GM12878 (cell line): ENCODE data around the gene MYMX. TPM values are rescaled to one million over a fixed set of nuclear protein-coding genes. Genes with fewer than 3 reads are reported as not detected.

Experiments used
- ATAC-seq: fragments of 200-7000 bp; cut with Tn5 transposase; 3 replicates; pipeline ENCODE4 v1.9.1; 2020; ENCODE audit warnings: mild to moderate bottlenecking, moderate library complexity
- BruUV-seq: library from RNA; stranded (reverse); fragments of 400-500 nt; replicated peaks from 2 replicates; lab custom pipeline; 2021; lab: Mats Ljungman, UMichigan
- CTCF ChIA-PET: fragments of 300-600 bp; sonication (Branson Sonifier 250); formaldehyde crosslinking; extraction: SDS; loops from one replicate; lab custom pipeline; 2021; ENCODE audit warnings: inconsistent platforms; lab: Yijun Ruan, JAX
- POLR2A ChIA-PET: fragments of 350-600 bp; formaldehyde crosslinking; extraction: SDS; loops from one replicate; lab custom pipeline; 2021; ENCODE audit warnings: inconsistent platforms; lab: Charles Lee
- RAD21 ChIA-PET: fragments of 300-600 bp; sonication (Branson Sonifier 250); formaldehyde crosslinking; loops from one replicate; lab custom pipeline; 2023; ENCODE audit warnings: antibody characterized with exemption; ENCODE audit not compliant: unreplicated experiment; lab: Charles Lee
- SMC1A ChIA-PET: fragments of 300-600 bp; sonication (Branson Sonifier 250); formaldehyde crosslinking; loops from one replicate; lab custom pipeline; 2023; ENCODE audit not compliant: unreplicated experiment, uncharacterized antibody; lab: Charles Lee
- DNase-seq: peaks from one replicate; pipeline ENCODE4 v3.0.0-alpha.2; 2011; ENCODE audit warnings: low read depth, low spot score
- FAIRE-seq: peaks from 3 replicates; lab custom pipeline; 2011; peaks lifted over from hg19 to GRCh38; lab: Jason Lieb, UNC
- H2AFZ ChIP-seq: 2 replicates; pipeline ENCODE4 v1.6.0; 2011; ENCODE audit warnings: low read depth, low read length, control low read depth; ENCODE audit not compliant: control insufficient read depth
- H3K27ac ChIP-seq: 2 replicates; pipeline ENCODE4 v1.5.1; 2011; ENCODE audit warnings: control low read depth; ENCODE audit not compliant: control insufficient read depth, insufficient read depth
- H3K27me3 ChIP-seq, 2 experiments: replicated peaks in 1 of 2; 2 replicates each; pipeline versions ENCODE4 v1.6.0 to v1.6.1; 2011; ENCODE audit warnings: low read length in 1 of 2; ENCODE audit not compliant: control insufficient read depth in 2 of 2, insufficient read depth in 2 of 2
- H3K36me3 ChIP-seq, 2 experiments: 2 replicates each; pipeline ENCODE4 v1.5.1; 2011; ENCODE audit warnings: low read length in 1 of 2; ENCODE audit not compliant: control insufficient read depth in 2 of 2, insufficient read depth in 2 of 2
- H3K4me1 ChIP-seq: 2 replicates; pipeline ENCODE4 v1.6.1; 2011; ENCODE audit warnings: mild to moderate bottlenecking, low read length, moderate library complexity, mixed read lengths; ENCODE audit not compliant: control insufficient read depth, insufficient read depth
- H3K4me2 ChIP-seq: 2 replicates; pipeline ENCODE4 v1.6.0; 2011; ENCODE audit warnings: control low read depth; ENCODE audit not compliant: control insufficient read depth, insufficient read depth
- H3K4me3 ChIP-seq: fragments of 200-600 bp; sonication (generic); 2 replicates; pipeline ENCODE4 v1.5.1; 2016
- H3K79me2 ChIP-seq: 2 replicates; pipeline ENCODE4 v1.6.0; 2011; ENCODE audit warnings: low read length; ENCODE audit not compliant: control insufficient read depth, insufficient read depth
- H3K9ac ChIP-seq: 2 replicates; pipeline ENCODE4 v1.8.0; 2011; ENCODE audit warnings: low read length, control low read depth, mixed read lengths; ENCODE audit not compliant: control insufficient read depth, insufficient read depth
- H3K9me3 ChIP-seq: replicated peaks from 3 replicates; pipeline ENCODE4 v1.5.1; 2011; ENCODE audit warnings: mild to moderate bottlenecking, low read length; ENCODE audit not compliant: control insufficient read depth, insufficient read depth
- H4K20me1 ChIP-seq: 2 replicates; pipeline ENCODE4 v1.6.0; 2011; ENCODE audit not compliant: control insufficient read depth, insufficient read depth
- ATF7 ChIP-seq: fragments of 450-650 bp; IDR thresholded peaks from 2 replicates; pipeline ENCODE4 v1.6.1; 2016; ENCODE audit warnings: low read depth, mild to moderate bottlenecking
- BHLHE40 ChIP-seq, 2 experiments: fragments of 450-650 bp in 1 of 2; IDR thresholded peaks; 2 replicates each; pipeline ENCODE4 v1.6.1; 2011 to 2017; ENCODE audit warnings: low read depth in 2 of 2, borderline replicate concordance in 1 of 2, improper control_type of control experiment in 1 of 2, low read length in 1 of 2, mild to moderate bottlenecking in 1 of 2
- BRCA1 ChIP-seq: IDR thresholded peaks from 2 replicates; pipeline ENCODE4 v1.6.1; 2011; ENCODE audit warnings: low read depth, low read length, improper control_type of control experiment
- CEBPB ChIP-seq, 2 experiments: fragments of 150-350 bp in 1 of 2; IDR thresholded peaks; 2 replicates each; pipeline ENCODE4 v1.6.1; 2012 to 2014; ENCODE audit warnings: low read depth in 2 of 2, low read length in 2 of 2, borderline replicate concordance in 1 of 2, inconsistent platforms in 1 of 2
- CHD1 ChIP-seq: IDR thresholded peaks from 2 replicates; pipeline ENCODE4 v1.6.1; 2012; ENCODE audit warnings: low read depth, low read length, improper control_type of control experiment
- CHD4 ChIP-seq: fragments of 200-600 bp; sonication (generic); IDR thresholded peaks from 2 replicates; pipeline ENCODE4 v1.6.1; 2016; ENCODE audit warnings: mild to moderate bottlenecking
- CTCF ChIP-seq, 3 experiments: IDR thresholded peaks in 2 of 3; conservative IDR thresholded peaks in 1 of 3; 2 replicates each; pipeline ENCODE4 v1.5.1; 2011; ENCODE audit warnings: low read depth in 3 of 3, low read length in 3 of 3, mild to moderate bottlenecking in 3 of 3, control low read depth in 2 of 3, moderate library complexity in 2 of 3, inconsistent platforms in 1 of 3, mixed read lengths in 1 of 3; ENCODE audit not compliant: control insufficient read depth in 2 of 3, insufficient read depth in 1 of 3; ENCODE audit errors: extremely low read depth in 1 of 3
- HSF1 ChIP-seq: fragments of 150-350 bp; IDR thresholded peaks from 2 replicates; pipeline ENCODE4 v1.6.1; 2014; ENCODE audit warnings: mild to moderate bottlenecking, low read depth, low read length
- MEF2B ChIP-seq: fragments of 450-650 bp; IDR thresholded peaks from 2 replicates; pipeline ENCODE4 v1.6.1; 2018; ENCODE audit warnings: mild to moderate bottlenecking, moderate library complexity; ENCODE audit not compliant: partially characterized antibody, poor library complexity, severe bottlenecking
- MYB ChIP-seq: fragments of 150-350 bp; IDR thresholded peaks from 2 replicates; pipeline ENCODE4 v1.6.1; 2014; ENCODE audit warnings: mild to moderate bottlenecking, low read depth, low read length, borderline replicate concordance
- NR2F1 ChIP-seq: fragments of 450-650 bp; conservative IDR thresholded peaks from 2 replicates; pipeline ENCODE4 v1.6.1; 2017; ENCODE audit warnings: mild to moderate bottlenecking
- PML ChIP-seq: IDR thresholded peaks from 2 replicates; pipeline ENCODE4 v1.6.1; 2012; ENCODE audit warnings: low read length, inconsistent platforms
- POU2F2 ChIP-seq: IDR thresholded peaks from 3 replicates; pipeline ENCODE4 v1.6.1; 2011; ENCODE audit warnings: low read depth, mild to moderate bottlenecking, low read length, borderline replicate concordance
- RAD21 ChIP-seq: IDR thresholded peaks from 2 replicates; pipeline ENCODE4 v1.6.1; 2011; ENCODE audit warnings: mild to moderate bottlenecking, low read depth, low read length, moderate library complexity; ENCODE audit not compliant: insufficient read depth
- RCOR1 ChIP-seq: conservative IDR thresholded peaks from 2 replicates; pipeline ENCODE4 v1.6.1; 2012; ENCODE audit warnings: low read depth, low read length, improper control_type of control experiment
- SMC3 ChIP-seq: IDR thresholded peaks from 2 replicates; pipeline ENCODE4 v1.6.1; 2011; ENCODE audit warnings: low read length, improper control_type of control experiment, borderline replicate concordance
- SREBF1 ChIP-seq: IDR thresholded peaks from 2 replicates; pipeline ENCODE4 v1.6.1; 2012; ENCODE audit warnings: mild to moderate bottlenecking, low read length
- TCF7 ChIP-seq: IDR thresholded peaks from 2 replicates; pipeline ENCODE4 v1.6.1; 2014; ENCODE audit warnings: antibody characterized with exemption, borderline replicate concordance
- WGBS: methylation state at CpG from one replicate; pipeline ENCODE4 v1.1.6; 2016; ENCODE audit warnings: low lambda C conversion rate; ENCODE audit not compliant: insufficient replicate concordance, insufficient coverage; ENCODE audit errors: missing lambda C conversion rate; 5-methylcytosine and 5-hydroxymethylcytosine counted together
- in situ Hi-C: fragments of 300-500 bp; cut with MboI; formaldehyde crosslinking; loops from 9 replicates; pipeline ENCODE4 v1.14.3; 2018; ENCODE audit warnings: mixed read lengths
- intact Hi-C: fragments of 100-400 bp; cut with micrococcal nuclease; formaldehyde crosslinking; loops from one replicate; pipeline ENCODE4 v1.14.2; 2022; ENCODE audit not compliant: unreplicated experiment
- polyA plus RNA-seq, 11 experiments: library from polyadenylated mRNA; depleted of rRNA in 4 of 11; unstranded in 6 of 11; stranded (reverse) in 5 of 11; fragments of >200 nt; fragmentation: Nextera tagmentation in 4 of 11; fragmentation: Illumina TruSeq in 1 of 11; extraction: Ambion mirVana in 4 of 11; extraction: Trizol in 1 of 11; gene quantifications; 1 replicate in 1 of 11; 2 replicates in 10 of 11; pipeline versions ENCODE4 v1.2.1 to v1.2.3, GENCODE V29; 2011 to 2016; ENCODE audit warnings: inconsistent platforms in 2 of 11, missing spikeins in 2 of 11, low read depth in 1 of 11
- total RNA-seq, 4 experiments: library from RNA; depleted of rRNA in 3 of 4; stranded (reverse); fragments of >200 nt in 3 of 4; fragmentation: Illumina TruSeq in 1 of 4; extraction: Trizol in 1 of 4; gene quantifications; 2 replicates each; pipeline versions ENCODE4 v1.2.1 to v1.2.3, GENCODE V29; 2013 to 2021

Gene MYMX
- total and polyA plus RNA-seq, 10 of the 15 experiments (the other 5 are each of a cell fraction or from before 2014, with no cell fraction given) = not detected

- no peaks in the 10 kb centered on the region for H3K9me3 ChIP-seq
- no peak overlapping the region for H3K4me2 ChIP-seq
- POLR2A ChIA-PET = interaction anchor here (0.6 to 4.4 kb wide), 3 partner anchors 9 to 11 kb away, joined by 3 to 27 read pairs (median 5); no protein-coding TSS in a partner anchor
- no peak overlapping the region for H3K9ac ChIP-seq
- no peak overlapping the region for H2AFZ ChIP-seq
- RAD21 ChIA-PET = interaction anchor here (0.9 to 4.8 kb wide), 6 partner anchors 10 to 65 kb away, joined by 3 to 29 read pairs (median 8); partner anchors contain the start of gene SLC29A1
- CTCF ChIA-PET = interaction anchor here (0.5 to 6.4 kb wide), 24 partner anchors 11 to 138 kb away, joined by 3 to 117 read pairs (median 5); partner anchors contain the start of genes AARS2, HSP90AB1 and SLC29A1
- no TSS peak for BruUV-seq
- H3K79me2 ChIP-seq = no peaks in the 10 kb centered on the region
- no peak overlapping the region for H3K27ac ChIP-seq
- DNase-seq (no peak), FAIRE-seq (no peak), ATAC-seq (peak; percentile 56)
- H3K36me3 ChIP-seq = peaks cover 4 to 19% of the 10 kb centered on the region in 2 experiments; a peak in 3 of 4 replicates
- H3K4me3 ChIP-seq = no peak overlapping the region
- SMC1A ChIA-PET = interaction anchor here (0.7 to 3.5 kb wide), 11 partner anchors 10 to 138 kb away, joined by 3 to 26 read pairs (median 4); partner anchors contain the start of gene SLC35B2
- H3K4me1 ChIP-seq = peaks cover 8% of the 10 kb centered on the region
- 91% methylated on average over 5 of the region's 5 CpGs for WGBS
- no peaks in the 10 kb centered on the region for H4K20me1 ChIP-seq
- in situ Hi-C loops (loop anchor here (5.0 to 10.0 kb wide), 2 partner anchors 62 to 130 kb away; no protein-coding TSS in a partner anchor), intact Hi-C loops (loop anchor here (1.0 kb wide), 1 partner anchor 138 kb away; no protein-coding TSS in a partner anchor)
- H3K27me3 ChIP-seq = no peaks in the 10 kb centered on the region
- no peak for TF ChIP-seq NR2F1
- TF ChIP-seq BHLHE40 (IDR thresholded peaks at IDR 0.05; ENCODE audit: borderline replicate concordance in 1 of 2, low read depth in 2 of 2, low read length in 1 of 2) = 0 out of 4 replicates have a peak, but pooled peaks have one; percentile 4 to 16
- TF ChIP-seq CHD4 = no peak
- TF ChIP-seq TCF7 = no peak
- TF ChIP-seq RCOR1 = no peak
- TF ChIP-seq RAD21 = peak; percentile 76
- TF ChIP-seq MYB = no peak
- no peak for TF ChIP-seq HSF1
- TF ChIP-seq SREBF1 = no peak
- no peak for TF ChIP-seq MEF2B
- no peak for TF ChIP-seq CEBPB (IDR thresholded peaks at IDR 0.05; ENCODE audit: borderline replicate concordance in 1 of 2, low read depth in 2 of 2, low read length in 2 of 2)
- TF ChIP-seq CTCF (IDR thresholded peaks at IDR 0.05 in 2 of 3, conservative IDR thresholded peaks at IDR 0.05 in 1 of 3; ENCODE audit: control insufficient read depth in 2 of 3, extremely low read depth in 1 of 3, insufficient read depth in 1 of 3, low read depth in 3 of 3, low read length in 3 of 3) = peak; percentile 72 to 85 (median 85)
- no peak for TF ChIP-seq POU2F2
- no peak for TF ChIP-seq ATF7
- TF ChIP-seq CHD1 = no peak
- no peak for TF ChIP-seq PML
- peak; percentile 75 for TF ChIP-seq SMC3
- no peak for TF ChIP-seq BRCA1
These were observed 17.6 kb downstream of the MYMX start for GRCh38 chr6:44234101-44235025.
